Parathyroid adenoma (tissue), 2 donors: ENCODE measurements around the gene STPG3.

Experiments
- H2AFZ ChIP-seq: fragments of 300-600 bp; sonication (generic); one replicate; pipeline ENCODE4 v1.7.0; 2017; ENCODE audit warnings: antibody characterized with exemption, mild to moderate bottlenecking
- H3K27ac ChIP-seq: fragments of 300-600 bp; sonication (generic); one replicate; pipeline ENCODE4 v1.7.0; 2017
- H3K27me3 ChIP-seq: fragments of 300-600 bp; sonication (generic); one replicate; pipeline ENCODE4 v1.7.0; 2017; ENCODE audit warnings: low read length; ENCODE audit not compliant: control insufficient read depth, insufficient read depth
- H3K36me3 ChIP-seq: fragments of 300-600 bp; sonication (generic); one replicate; pipeline ENCODE4 v1.7.0; 2017; ENCODE audit warnings: low read length; ENCODE audit not compliant: control insufficient read depth, insufficient read depth
- H3K4me1 ChIP-seq: fragments of 300-600 bp; sonication (generic); one replicate; pipeline ENCODE4 v1.7.0; 2017; ENCODE audit warnings: control low read depth
- H3K4me2 ChIP-seq: fragments of 300-600 bp; sonication (generic); one replicate; pipeline ENCODE4 v1.7.0; 2017; ENCODE audit warnings: low read length
- H3K4me3 ChIP-seq: fragments of 300-600 bp; sonication (generic); one replicate; pipeline ENCODE4 v1.7.0; 2017; ENCODE audit warnings: low read depth, low read length
- H3K79me2 ChIP-seq: fragments of 300-600 bp; sonication (generic); one replicate; pipeline ENCODE4 v1.7.0; 2017; ENCODE audit warnings: control low read depth
- H3K9ac ChIP-seq: fragments of 300-600 bp; sonication (generic); one replicate; pipeline ENCODE4 v1.7.0; 2017; ENCODE audit warnings: mild to moderate bottlenecking
- H3K9me3 ChIP-seq: fragments of 300-600 bp; sonication (generic); one replicate; pipeline ENCODE4 v1.7.0; 2017; ENCODE audit warnings: low read length; ENCODE audit not compliant: control insufficient read depth
- CTCF ChIP-seq: fragments of 300-600 bp; sonication (generic); IDR thresholded peaks from one replicate; pipeline ENCODE4 v1.7.0; 2017; ENCODE audit warnings: antibody characterized with exemption, mild to moderate bottlenecking
- donor health status: primary hyperparathyroidism.

The STPG3 gene

GRCh38 chr9:137228506-137228967 lies 22.5 kb upstream of the STPG3 start:
- Histone ChIP-seq H3K27me3 (no peaks in the 10 kb centered on the region), H3K79me2 (no peaks in the 10 kb centered on the region), H3K27ac (no peak overlapping the region), H3K9me3 (no peaks in the 10 kb centered on the region), H2AFZ (no peak overlapping the region), H3K4me3 (no peak overlapping the region), H3K4me1 (peaks cover 5% of the 10 kb centered on the region), H3K4me2 (no peak overlapping the region), H3K9ac (no peak overlapping the region), H3K36me3 (no peaks in the 10 kb centered on the region)
- TF ChIP-seq CTCF, result no peak

GRCh38 chr9:137228968-137229896 lies 21.9 kb upstream of the STPG3 start:
- no peaks in the 10 kb centered on the region for H3K36me3 ChIP-seq
- H2AFZ ChIP-seq, result no peak overlapping the region
- TF ChIP-seq CTCF, result no peak
- peaks cover 5% of the 10 kb centered on the region for H3K4me1 ChIP-seq
- no peak overlapping the region for H3K9ac ChIP-seq
- no peaks in the 10 kb centered on the region for H3K9me3 ChIP-seq
- no peak overlapping the region for H3K27ac ChIP-seq
- H3K79me2 ChIP-seq, result no peaks in the 10 kb centered on the region
- no peaks in the 10 kb centered on the region for H3K27me3 ChIP-seq
- no peak overlapping the region for H3K4me2 ChIP-seq
- no peak overlapping the region for H3K4me3 ChIP-seq

- no peak for TF ChIP-seq CTCF
- Histone ChIP-seq H3K9me3 (no peaks in the 10 kb centered on the region), H3K27me3 (no peaks in the 10 kb centered on the region), H3K9ac (no peak overlapping the region), H3K4me1 (peaks cover 5% of the 10 kb centered on the region), H2AFZ (no peak overlapping the region), H3K79me2 (no peaks in the 10 kb centered on the region), H3K36me3 (no peaks in the 10 kb centered on the region), H3K27ac (no peak overlapping the region), H3K4me2 (no peak overlapping the region), H3K4me3 (no peak overlapping the region)
Measured at GRCh38 chr9:137229903-137230704, 21.0 kb upstream of the STPG3 start.

- Histone ChIP-seq H3K4me2 (no peak within 1 kb of the TSS), H3K36me3 (no peaks in the 10 kb centered on the region), H3K9me3 (no peaks in the 10 kb centered on the region), H2AFZ (no peak within 1 kb of the TSS), H3K79me2 (no peaks in the 10 kb centered on the region), H3K27ac (no peak within 1 kb of the TSS), H3K4me1 (peaks cover 5% of the 10 kb centered on the region), H3K4me3 (no peak within 1 kb of the TSS), H3K27me3 (no peaks in the 10 kb centered on the region), H3K9ac (no peak within 1 kb of the TSS)
- no peak for TF ChIP-seq CTCF
Measured at GRCh38 chr9:137230705-137231371, 20.2 kb upstream of the STPG3 start, which contains the start of gene SLC34A3. SLC34A3 (plus strand) TSS chr9:137230901; CDS start chr9:137231703, 802 bp downstream.
